Measurements from ENCODE around the gene IL4R. TPM values are rescaled to one million over a fixed set of nuclear protein-coding genes. Genes with fewer than 3 reads are reported as not detected.

The IL4R gene
- total RNA-seq, 1 donor from 2014 or later = 7.8 TPM

- Histone ChIP-seq H3K9ac (ENCODE audit: low read depth in 1 of 3, low read length in 3 of 3) (no peak overlapping the region), H3K27me3 (ENCODE audit: control insufficient read depth in 3 of 3, insufficient read depth in 3 of 3, low read length in 3 of 3) (no peaks in the 10 kb centered on the region), H3K27ac (ENCODE audit: low read depth, low read length) (no peak overlapping the region), H3K9me3 (ENCODE audit: control insufficient read depth in 3 of 3, low read length in 3 of 3) (peaks cover 0 to 2% (median 0%) of the 10 kb centered on the region in 3 donors), H3K36me3 (ENCODE audit: control insufficient read depth in 3 of 3, insufficient read depth in 3 of 3, low read length in 3 of 3) (peaks cover 12 to 46% (median 16%) of the 10 kb centered on the region in 3 donors), H3K4me1 (ENCODE audit: control insufficient read depth in 3 of 3, insufficient read depth in 3 of 3, low read length in 3 of 3) (no peaks in the 10 kb centered on the region), H3K4me3 (ENCODE audit: low read length in 3 of 3) (no peak overlapping the region)
Measured at GRCh38 chr16:27347930-27348685, 34.3 kb downstream of the IL4R start.

DNA sequence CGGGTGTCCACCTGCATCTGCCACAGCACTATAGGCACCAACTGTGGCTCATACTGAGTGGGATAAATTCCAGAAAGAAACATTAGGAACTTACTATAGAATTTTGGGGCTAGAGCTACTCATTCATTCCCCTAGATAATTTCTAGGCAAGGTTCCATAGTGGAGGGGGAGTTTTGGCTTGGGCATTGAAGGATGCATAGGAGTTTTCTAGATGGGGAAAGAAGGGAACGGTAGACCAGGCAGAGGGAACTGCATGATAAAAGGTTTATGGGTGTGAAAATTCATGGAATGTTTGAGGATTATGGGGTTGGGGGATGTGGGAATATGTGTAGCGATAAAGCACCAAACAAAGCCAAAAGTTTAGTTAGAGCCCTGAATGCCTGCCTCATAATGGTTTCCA, 35.5 kb downstream of the IL4R start:
- Histone ChIP-seq H3K36me3 (ENCODE audit: control insufficient read depth in 3 of 3, insufficient read depth in 3 of 3, low read length in 3 of 3) (peaks cover 12 to 50% (median 16%) of the 10 kb centered on the region in 3 donors), H3K9ac (ENCODE audit: low read depth in 1 of 3, low read length in 3 of 3) (no peak overlapping the region), H3K27ac (ENCODE audit: low read depth, low read length) (no peak overlapping the region)

DNA sequence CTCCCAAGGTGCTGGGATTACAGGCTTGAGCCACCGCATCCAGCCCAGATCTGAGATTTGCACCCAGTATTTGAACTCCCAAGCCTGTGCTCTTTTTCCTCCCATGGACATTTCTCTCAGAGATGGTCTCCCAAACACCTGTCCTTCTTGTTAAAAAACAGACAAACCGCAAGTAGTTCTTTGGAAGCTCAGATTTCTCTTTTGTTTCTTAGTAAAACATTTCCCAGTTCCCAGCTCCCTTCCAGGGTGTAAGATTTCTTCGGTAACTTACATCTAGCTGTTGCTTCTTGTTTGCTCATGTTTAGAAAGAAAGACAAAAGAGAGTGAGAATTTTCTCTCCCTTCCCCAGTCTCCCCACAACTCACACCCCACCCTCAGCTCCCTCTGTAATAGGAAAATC, 36.2 kb downstream of the IL4R start:
- H3K9ac ChIP-seq (ENCODE audit: low read depth in 1 of 3, low read length in 3 of 3) = no peak overlapping the region
- H3K27ac ChIP-seq (ENCODE audit: low read depth, low read length) = no peak overlapping the region
- H3K27me3 ChIP-seq (ENCODE audit: control insufficient read depth in 3 of 3, insufficient read depth in 3 of 3, low read length in 3 of 3) = no peaks in the 10 kb centered on the region
- H3K36me3 ChIP-seq (ENCODE audit: control insufficient read depth in 3 of 3, insufficient read depth in 3 of 3, low read length in 3 of 3) = peaks cover 17 to 55% (median 19%) of the 10 kb centered on the region in 3 donors
- no peaks in the 10 kb centered on the region for H3K4me1 ChIP-seq (ENCODE audit: control insufficient read depth in 3 of 3, insufficient read depth in 3 of 3, low read length in 3 of 3)
- H3K9me3 ChIP-seq (ENCODE audit: control insufficient read depth in 3 of 3, low read length in 3 of 3) = peaks cover 0 to 2% (median 0%) of the 10 kb centered on the region in 3 donors
- no peak overlapping the region for H3K4me3 ChIP-seq (ENCODE audit: low read length in 3 of 3)

More for the DNA sequence above, 35.5 kb downstream of the IL4R start:
- Histone ChIP-seq H3K4me3 (ENCODE audit: low read length in 3 of 3) (no peak overlapping the region), H3K4me1 (ENCODE audit: control insufficient read depth in 3 of 3, insufficient read depth in 3 of 3, low read length in 3 of 3) (no peaks in the 10 kb centered on the region), H3K27me3 (ENCODE audit: control insufficient read depth in 3 of 3, insufficient read depth in 3 of 3, low read length in 3 of 3) (no peaks in the 10 kb centered on the region), H3K9me3 (ENCODE audit: control insufficient read depth in 3 of 3, low read length in 3 of 3) (peaks cover 0 to 2% (median 0%) of the 10 kb centered on the region in 3 donors)

DNA sequence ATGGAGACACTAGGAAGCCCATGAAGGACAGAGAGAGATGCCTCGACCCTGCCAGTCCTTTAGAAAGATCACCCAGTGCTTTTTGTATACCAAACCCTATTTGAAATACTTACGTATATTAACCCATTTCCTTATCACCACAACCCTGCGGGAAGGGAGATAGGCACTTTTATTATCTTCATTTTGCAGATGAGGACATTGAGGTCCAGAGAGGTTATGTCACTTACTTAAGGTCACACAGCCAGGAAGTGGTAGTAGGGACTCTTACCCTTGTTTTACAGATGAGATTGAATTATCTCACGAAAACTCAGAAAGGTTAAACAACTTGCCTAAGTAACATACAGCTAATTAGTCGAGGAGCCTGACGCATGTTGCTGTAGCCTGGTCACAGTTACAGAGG, 38.2 kb downstream of the IL4R start:
- Histone ChIP-seq H3K27ac (ENCODE audit: low read depth, low read length) (no peak overlapping the region), H3K4me3 (ENCODE audit: low read length in 3 of 3) (no peak overlapping the region), H3K4me1 (ENCODE audit: control insufficient read depth in 3 of 3, insufficient read depth in 3 of 3, low read length in 3 of 3) (no peaks in the 10 kb centered on the region), H3K27me3 (ENCODE audit: control insufficient read depth in 3 of 3, insufficient read depth in 3 of 3, low read length in 3 of 3) (no peaks in the 10 kb centered on the region), H3K9ac (ENCODE audit: low read depth in 1 of 3, low read length in 3 of 3) (no peak overlapping the region), H3K9me3 (ENCODE audit: control insufficient read depth in 3 of 3, low read length in 3 of 3) (peaks cover 0 to 5% (median 2%) of the 10 kb centered on the region in 3 donors), H3K36me3 (ENCODE audit: control insufficient read depth in 3 of 3, insufficient read depth in 3 of 3, low read length in 3 of 3) (peaks cover 15 to 50% (median 18%) of the 10 kb centered on the region in 3 donors)

GRCh38 chr16:27353853-27354252, 40.1 kb downstream of the IL4R start:
- no peak overlapping the region for H3K9ac ChIP-seq (ENCODE audit: low read depth in 1 of 3, low read length in 3 of 3)
- H3K9me3 ChIP-seq (ENCODE audit: control insufficient read depth in 3 of 3, low read length in 3 of 3) = peaks cover 0 to 5% (median 3%) of the 10 kb centered on the region in 3 donors
- no peak overlapping the region for H3K27ac ChIP-seq (ENCODE audit: low read depth, low read length)
- H3K4me1 ChIP-seq (ENCODE audit: control insufficient read depth in 3 of 3, insufficient read depth in 3 of 3, low read length in 3 of 3) = no peaks in the 10 kb centered on the region
- H3K36me3 ChIP-seq (ENCODE audit: control insufficient read depth in 3 of 3, insufficient read depth in 3 of 3, low read length in 3 of 3) = peaks cover 14 to 50% (median 15%) of the 10 kb centered on the region in 3 donors
- H3K27me3 ChIP-seq (ENCODE audit: control insufficient read depth in 3 of 3, insufficient read depth in 3 of 3, low read length in 3 of 3) = no peaks in the 10 kb centered on the region
- H3K4me3 ChIP-seq (ENCODE audit: low read length in 3 of 3) = no peak overlapping the region

DNA sequence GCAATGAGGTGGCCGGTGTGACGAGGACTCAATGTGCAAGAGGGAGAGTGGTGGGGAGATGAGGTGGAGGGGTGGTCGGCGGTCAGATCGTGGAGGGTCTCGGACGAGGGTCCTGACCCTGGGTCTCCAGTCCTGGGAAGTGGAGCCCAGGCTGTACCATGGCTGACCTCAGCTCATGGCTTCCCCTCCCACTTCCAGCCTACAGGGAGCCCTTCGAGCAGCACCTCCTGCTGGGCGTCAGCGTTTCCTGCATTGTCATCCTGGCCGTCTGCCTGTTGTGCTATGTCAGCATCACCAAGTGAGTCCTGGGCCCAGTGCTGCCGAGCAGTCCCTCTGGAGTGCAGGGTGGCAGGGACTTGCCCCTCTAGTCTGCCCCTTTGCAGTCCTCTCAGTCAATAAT, 41.8 kb downstream of the IL4R start:
- Histone ChIP-seq H3K4me3 (ENCODE audit: low read length in 3 of 3) (no peak overlapping the region), H3K9me3 (ENCODE audit: control insufficient read depth in 3 of 3, low read length in 3 of 3) (peaks cover 0 to 5% (median 2%) of the 10 kb centered on the region in 3 donors), H3K27me3 (ENCODE audit: control insufficient read depth in 3 of 3, insufficient read depth in 3 of 3, low read length in 3 of 3) (no peaks in the 10 kb centered on the region), H3K4me1 (ENCODE audit: control insufficient read depth in 3 of 3, insufficient read depth in 3 of 3, low read length in 3 of 3) (no peaks in the 10 kb centered on the region), H3K36me3 (ENCODE audit: control insufficient read depth in 3 of 3, insufficient read depth in 3 of 3, low read length in 3 of 3) (peaks cover 16 to 47% (median 18%) of the 10 kb centered on the region in 3 donors), H3K27ac (ENCODE audit: low read depth, low read length) (no peak overlapping the region), H3K9ac (ENCODE audit: low read depth in 1 of 3, low read length in 3 of 3) (no peak overlapping the region)

GRCh38 chr16:27356794-27357193, 43.0 kb downstream of the IL4R start:
- Histone ChIP-seq H3K9ac (ENCODE audit: low read depth in 1 of 3, low read length in 3 of 3) (no peak overlapping the region), H3K9me3 (ENCODE audit: control insufficient read depth in 3 of 3, low read length in 3 of 3) (peaks cover 0 to 5% (median 2%) of the 10 kb centered on the region in 3 donors), H3K4me1 (ENCODE audit: control insufficient read depth in 3 of 3, insufficient read depth in 3 of 3, low read length in 3 of 3) (no peaks in the 10 kb centered on the region), H3K27ac (ENCODE audit: low read depth, low read length) (no peak overlapping the region), H3K27me3 (ENCODE audit: control insufficient read depth in 3 of 3, insufficient read depth in 3 of 3, low read length in 3 of 3) (no peaks in the 10 kb centered on the region), H3K36me3 (ENCODE audit: control insufficient read depth in 3 of 3, insufficient read depth in 3 of 3, low read length in 3 of 3) (peaks cover 16 to 45% (median 16%) of the 10 kb centered on the region in 3 donors), H3K4me3 (ENCODE audit: low read length in 3 of 3) (no peak overlapping the region)

DNA sequence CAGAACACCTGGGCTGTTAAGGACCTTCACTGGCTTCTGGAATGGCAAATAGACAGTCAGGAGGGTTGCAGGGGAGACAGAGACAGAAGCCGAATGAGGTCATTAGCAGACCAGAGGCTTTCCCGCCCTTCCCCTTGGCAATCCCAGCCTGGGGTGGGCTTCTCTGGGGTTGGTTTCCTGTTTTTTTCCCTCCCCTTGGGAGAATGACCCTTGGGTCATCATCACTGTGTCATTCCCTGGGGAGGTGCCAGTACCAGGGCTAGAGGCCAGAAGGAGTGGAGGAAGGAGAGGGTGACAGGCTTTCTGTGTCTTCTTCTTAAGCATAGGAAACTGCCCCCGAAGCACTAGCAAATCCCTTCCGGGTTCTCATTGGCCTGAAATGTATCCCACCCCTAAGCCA, 45.3 kb downstream of the IL4R start:
- Histone ChIP-seq H3K9ac (ENCODE audit: low read depth in 1 of 3, low read length in 3 of 3) (no peak overlapping the region), H3K4me3 (ENCODE audit: low read length in 3 of 3) (no peak overlapping the region), H3K27me3 (ENCODE audit: control insufficient read depth in 3 of 3, insufficient read depth in 3 of 3, low read length in 3 of 3) (no peaks in the 10 kb centered on the region), H3K9me3 (ENCODE audit: control insufficient read depth in 3 of 3, low read length in 3 of 3) (peaks cover 0 to 5% (median 2%) of the 10 kb centered on the region in 3 donors), H3K36me3 (ENCODE audit: control insufficient read depth in 3 of 3, insufficient read depth in 3 of 3, low read length in 3 of 3) (peaks cover 19 to 45% (median 26%) of the 10 kb centered on the region in 3 donors), H3K4me1 (ENCODE audit: control insufficient read depth in 3 of 3, insufficient read depth in 3 of 3, low read length in 3 of 3) (no peaks in the 10 kb centered on the region), H3K27ac (ENCODE audit: low read depth, low read length) (no peak overlapping the region)

GRCh38 chr16:27359615-27360014, 45.8 kb downstream of the IL4R start:
- Histone ChIP-seq H3K4me3 (ENCODE audit: low read length in 3 of 3) (no peak overlapping the region), H3K4me1 (ENCODE audit: control insufficient read depth in 3 of 3, insufficient read depth in 3 of 3, low read length in 3 of 3) (no peaks in the 10 kb centered on the region), H3K36me3 (ENCODE audit: control insufficient read depth in 3 of 3, insufficient read depth in 3 of 3, low read length in 3 of 3) (peaks cover 18 to 40% (median 23%) of the 10 kb centered on the region in 3 donors), H3K27ac (ENCODE audit: low read depth, low read length) (no peak overlapping the region), H3K9me3 (ENCODE audit: control insufficient read depth in 3 of 3, low read length in 3 of 3) (peaks cover 0 to 5% (median 2%) of the 10 kb centered on the region in 3 donors), H3K9ac (ENCODE audit: low read depth in 1 of 3, low read length in 3 of 3) (no peak overlapping the region), H3K27me3 (ENCODE audit: control insufficient read depth in 3 of 3, insufficient read depth in 3 of 3, low read length in 3 of 3) (no peaks in the 10 kb centered on the region)

- no peaks in the 10 kb centered on the region for H3K4me1 ChIP-seq (ENCODE audit: control insufficient read depth in 3 of 3, insufficient read depth in 3 of 3, low read length in 3 of 3)
- no peak overlapping the region for H3K4me3 ChIP-seq (ENCODE audit: low read length in 3 of 3)
- no peak overlapping the region for H3K27ac ChIP-seq (ENCODE audit: low read depth, low read length)
- H3K36me3 ChIP-seq (ENCODE audit: control insufficient read depth in 3 of 3, insufficient read depth in 3 of 3, low read length in 3 of 3) = peaks cover 13 to 31% (median 16%) of the 10 kb centered on the region in 3 donors
- H3K9me3 ChIP-seq (ENCODE audit: control insufficient read depth in 3 of 3, low read length in 3 of 3) = peaks cover 0 to 2% (median 0%) of the 10 kb centered on the region in 3 donors
- H3K27me3 ChIP-seq (ENCODE audit: control insufficient read depth in 3 of 3, insufficient read depth in 3 of 3, low read length in 3 of 3) = no peaks in the 10 kb centered on the region
- no peak overlapping the region for H3K9ac ChIP-seq (ENCODE audit: low read depth in 1 of 3, low read length in 3 of 3)
Measured at GRCh38 chr16:27361987-27362386, 48.2 kb downstream of the IL4R start.
